Stimulated activated naive CD4-positive, alpha-beta T cell treated with Interleukin-2 at 50 U/mL for 16 hours (primary cell): ENCODE data around the gene VIPAS39.

Source experiments
- DNase-seq: peaks from one replicate; lab custom pipeline; 2025; lab: John Stamatoyannopoulos, UW

Gene VIPAS39

DNA sequence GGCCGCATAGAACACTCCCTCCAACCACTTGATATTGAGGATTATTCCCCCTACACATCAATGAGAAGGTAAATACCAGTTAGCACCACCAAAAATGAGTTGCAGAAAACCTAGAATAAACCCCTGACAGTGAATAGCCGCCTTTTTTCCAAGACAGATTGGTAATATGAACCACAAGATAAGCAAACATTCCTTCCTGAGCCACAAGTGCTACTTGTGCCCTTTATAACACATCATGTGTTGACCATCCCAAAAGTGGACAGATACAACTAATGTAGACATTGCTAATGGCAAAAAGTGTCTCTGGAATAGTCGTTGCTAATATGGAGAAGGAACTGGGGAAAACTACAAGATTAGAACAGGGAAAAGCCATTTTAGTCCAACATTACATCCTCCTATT, 51.3 kb downstream of the VIPAS39 start:
- no peak for DNase-seq

DNA sequence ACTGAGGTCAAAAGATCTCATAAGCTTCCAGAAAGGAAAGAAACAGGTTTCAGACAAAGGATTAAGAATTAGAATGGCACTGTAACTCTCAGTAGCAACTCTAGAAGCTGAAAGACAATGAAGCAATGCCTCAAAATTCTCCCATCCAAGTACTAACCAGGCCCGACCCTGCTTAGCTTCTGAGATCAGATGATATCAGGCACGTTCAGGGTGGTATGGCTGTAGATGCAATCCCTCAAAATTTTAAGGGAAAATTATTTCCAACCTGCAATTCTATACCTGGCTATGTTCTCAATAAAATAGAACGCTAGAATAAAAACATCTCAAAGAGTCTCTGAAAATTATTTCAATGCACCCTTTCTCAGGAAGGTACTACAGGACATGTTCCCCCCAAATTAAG, 53.6 kb downstream of the VIPAS39 start:
- no peak for DNase-seq

DNA sequence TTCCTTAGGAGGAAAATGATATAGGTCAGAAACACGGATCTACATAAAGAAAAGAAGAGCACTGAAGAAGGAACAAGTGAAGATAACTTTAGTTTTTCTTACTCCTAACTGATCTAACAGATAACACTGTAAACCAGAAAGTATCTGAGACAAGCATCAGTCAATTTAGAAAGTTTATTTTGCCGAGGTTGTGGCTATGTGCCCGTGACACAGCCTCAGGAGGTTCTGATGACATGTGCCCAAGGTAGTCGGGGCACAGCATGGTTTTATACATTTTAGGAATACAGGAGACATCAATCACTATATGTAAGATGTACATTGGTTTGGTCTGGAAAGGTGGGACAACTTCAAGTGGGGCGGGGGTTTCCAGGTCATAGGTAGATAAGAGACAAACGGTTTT, 57.2 kb downstream of the VIPAS39 start:
- DNase-seq, result no peak

DNA sequence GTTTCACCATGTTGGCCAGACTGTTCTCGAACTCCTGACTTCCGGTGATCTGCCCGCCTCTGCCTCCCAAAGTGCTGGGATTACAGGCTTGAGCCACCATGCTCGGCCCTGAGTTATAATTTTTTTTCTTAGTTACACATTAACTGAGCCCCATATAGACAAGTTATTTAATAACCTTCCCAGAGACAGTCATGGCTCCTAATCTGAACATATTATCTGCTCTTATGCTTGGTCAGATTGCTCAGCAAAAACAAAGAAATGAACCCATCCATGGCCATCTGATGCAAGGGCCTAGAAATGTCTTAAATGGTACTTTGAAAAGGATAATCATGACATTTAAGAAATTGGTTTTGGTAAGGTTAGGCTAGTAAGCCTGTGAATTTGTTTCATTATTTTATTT, 67.2 kb downstream of the VIPAS39 start:
- DNase-seq, result no peak

DNA sequence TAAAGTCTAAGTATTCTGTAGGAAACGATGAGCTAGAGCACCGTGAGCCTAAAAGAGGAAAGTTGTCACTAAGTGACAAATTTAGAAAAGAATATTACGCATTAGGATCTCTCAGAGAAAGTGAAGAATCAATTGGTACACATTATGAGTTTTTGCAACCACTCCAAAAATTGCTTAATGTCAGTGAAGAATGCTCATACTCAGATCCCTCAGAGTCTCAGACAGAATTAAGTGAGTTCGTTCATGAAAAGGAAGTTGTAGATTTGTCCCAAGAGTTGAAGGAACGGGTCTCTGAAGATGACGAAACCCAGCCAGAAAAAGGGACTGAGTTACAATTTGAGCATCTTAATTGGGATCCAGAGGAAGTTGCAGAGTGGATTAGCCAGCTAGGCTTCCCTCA, 78.7 kb downstream of the VIPAS39 start:
- DNase-seq, result no peak

DNA sequence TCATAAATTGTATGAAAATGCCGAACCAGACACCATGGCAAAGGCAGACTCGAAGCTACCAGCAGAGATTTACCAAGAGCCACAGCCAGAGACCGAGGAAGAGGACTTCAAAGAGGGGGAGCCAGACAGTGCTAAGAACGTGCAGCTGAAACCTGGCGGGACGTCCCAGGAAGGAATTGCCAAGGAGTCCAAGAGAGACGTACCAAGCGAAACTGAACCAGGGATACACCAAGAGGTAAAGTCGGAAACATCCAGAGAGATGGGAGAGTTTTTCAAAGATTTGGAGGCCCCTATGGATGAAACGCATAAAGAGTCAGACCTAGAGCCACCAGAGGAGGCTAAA, 79.9 kb downstream of the VIPAS39 start:
- no peak for DNase-seq

DNA sequence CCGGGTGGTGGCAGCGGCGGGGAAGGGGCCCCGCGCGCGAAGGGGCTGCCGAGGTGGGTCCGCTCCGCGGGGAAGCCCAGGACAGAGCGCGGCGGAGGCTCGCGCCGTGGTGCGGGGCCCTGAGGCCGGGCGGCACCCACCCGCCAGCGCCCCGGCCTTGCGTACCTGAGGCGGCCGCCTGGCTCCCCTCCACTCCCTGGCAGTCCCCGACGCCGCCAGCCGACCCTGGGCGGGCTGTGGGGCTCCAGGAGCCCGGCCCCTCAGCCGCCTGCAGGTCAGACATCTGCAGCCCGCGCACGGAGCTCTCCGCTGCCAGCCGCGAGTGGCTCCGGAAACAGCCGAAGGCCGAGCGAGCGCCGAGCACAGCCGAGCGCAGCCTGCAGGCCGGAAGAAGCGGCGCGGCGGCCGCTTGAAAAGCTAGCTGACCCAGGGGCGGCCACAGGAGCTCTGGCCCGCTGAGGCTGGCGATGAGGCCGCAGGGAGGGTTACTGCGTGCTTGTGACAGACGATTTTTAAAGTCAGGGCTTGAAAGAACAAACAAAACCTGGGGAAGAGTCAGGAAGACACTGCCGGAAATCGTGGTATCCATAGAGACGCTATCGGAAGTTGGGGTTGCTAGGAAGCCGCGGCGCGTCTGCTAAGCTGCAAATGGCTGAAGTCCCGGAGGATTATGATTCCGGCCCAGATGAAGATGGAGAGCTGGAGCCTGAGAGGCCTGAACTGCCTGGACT, 80.5 kb downstream of the VIPAS39 start, which contains the start of the genes SAMD15 and TMED8:
Gene SAMD15 (plus strand): TSS at position 609 of the 731 bp plus-strand sequence. CDS start 40 bp downstream, at position 649.
Gene TMED8 (minus strand): TSS at position 324 of the 731 bp plus-strand sequence. CDS start 41 bp downstream, at position 283.
- peak; percentile 81 for DNase-seq
